Measurements from ENCODE around the gene S100A7A.

DNA sequence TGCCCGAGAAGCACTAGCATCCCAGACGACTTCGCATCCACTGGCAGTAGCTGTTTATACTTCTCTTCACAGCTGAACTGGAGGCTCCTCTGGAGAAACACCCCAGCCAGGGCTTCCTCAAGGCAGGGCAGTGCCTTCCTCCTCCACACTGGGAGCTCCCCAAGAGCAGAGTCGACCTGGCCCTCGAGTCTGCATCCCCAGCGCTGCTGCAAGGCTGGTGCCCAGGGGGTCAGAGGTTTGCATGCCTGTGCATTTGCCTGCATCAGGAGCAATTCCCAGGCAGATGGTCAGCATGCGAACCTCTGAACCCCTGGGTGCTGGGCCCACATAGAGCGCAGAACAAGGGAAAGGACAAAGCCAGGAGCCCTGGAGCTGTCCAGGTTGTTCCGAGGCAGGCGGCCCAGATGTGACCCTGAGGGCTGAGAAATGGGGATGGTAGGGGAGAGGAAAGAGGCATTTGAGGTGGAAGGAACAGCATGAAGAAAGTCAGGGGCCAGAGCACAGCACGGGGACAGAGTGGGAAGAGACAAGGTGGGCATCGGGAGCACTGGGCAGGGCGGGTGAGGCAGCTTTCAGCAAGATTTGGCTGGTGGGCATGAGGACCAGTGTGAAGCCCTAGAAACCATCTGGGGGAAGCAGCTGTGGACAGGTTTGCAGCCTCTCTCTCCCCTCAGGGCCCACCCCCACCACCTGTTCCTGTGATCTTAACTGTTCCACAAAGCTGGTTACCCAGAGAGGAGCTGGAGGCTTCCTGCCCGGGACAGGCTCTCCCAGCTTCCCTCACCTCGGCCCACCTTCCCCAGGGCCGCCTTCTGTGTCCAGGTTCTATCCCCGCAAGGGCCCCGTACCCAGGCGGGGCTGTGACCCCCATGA lies 19.0 kb upstream of the S100A7A start:
- TF ChIP-seq CTCF (IDR thresholded peaks at IDR 0.05; ENCODE audit: low read depth, low read length, poor library complexity, severe bottlenecking) (no peak), EZH2phosphoT487 (IDR thresholded peaks at IDR 0.05; ENCODE audit: borderline replicate concordance, low read length) (no peak)
